Measurements from ENCODE around the gene EML6.

GRCh38 chr2:54947136-54947535 is 223.7 kb downstream of the EML6 start:
- TF ChIP-seq JUN (IDR thresholded peaks at IDR 0.05; ENCODE audit: low read depth, low read length): no peak
- no peak for TF ChIP-seq JUND (IDR thresholded peaks at IDR 0.05; ENCODE audit: low read length)
- TF ChIP-seq BCL11A (IDR thresholded peaks at IDR 0.05; ENCODE audit: low read depth in 2 of 2, low read length in 2 of 2): no peak
- no peak for TF ChIP-seq FOSL1 (IDR thresholded peaks at IDR 0.05; ENCODE audit: insufficient read depth, low read depth, low read length)
- TF ChIP-seq PHF8 (conservative IDR thresholded peaks at IDR 0.05; ENCODE audit: low read depth, low read length): no peak
- TF ChIP-seq EZH2 (IDR thresholded peaks at IDR 0.05; ENCODE audit: low read depth, low read length, severe bottlenecking): no peak
- TF ChIP-seq CTCF (IDR thresholded peaks at IDR 0.05; ENCODE audit: control extremely low read depth in 1 of 3, insufficient read depth in 1 of 3, low read depth in 1 of 3, low read length in 3 of 3): no peak
